Tibial nerve (tissue), 4 donors: ENCODE measurements around the gene ATAD3B. TPM values are rescaled to one million over a fixed set of nuclear protein-coding genes. Genes with fewer than 3 reads are reported as not detected.
"Not testable (repeated sequence)": the region's sequence is repeated elsewhere in the genome, so short reads cannot be mapped to it uniquely, and the experiment has no call there.

ENCODE experiments used
- DNase-seq, 2 donors: peaks; one replicate each; pipeline ENCODE4 v3.0.0-alpha.2; 2019; ENCODE audit warnings: low spot score in 2 of 2
- H3K27ac ChIP-seq, 4 donors: fragments of 200-600 bp; sonication (generic) in 3 of 4; one replicate each; pipeline ENCODE4 v1.5.1; 2017 to 2019; ENCODE audit warnings: mild to moderate bottlenecking in 1 of 4
- H3K27me3 ChIP-seq, 2 donors: fragments of 200-600 bp; sonication (generic) in 1 of 2; one replicate each; pipeline versions ENCODE4 v1.5.1 to v1.6.0; 2017 to 2019
- H3K36me3 ChIP-seq, 3 donors: fragments of 200-600 bp; sonication (generic); one replicate each; pipeline ENCODE4 v1.5.1; 2018 to 2019
- H3K4me1 ChIP-seq, 4 donors: fragments of 200-600 bp; sonication (generic) in 3 of 4; one replicate each; pipeline ENCODE4 v1.5.1; 2017 to 2019
- H3K4me3 ChIP-seq, 4 donors: fragments of 200-600 bp; sonication (generic) in 3 of 4; one replicate each; pipeline ENCODE4 v1.5.1; 2017 to 2019; ENCODE audit warnings: mild to moderate bottlenecking in 1 of 4, moderate library complexity in 1 of 4
- H3K9me3 ChIP-seq, 4 donors: fragments of 200-600 bp; sonication (generic) in 3 of 4; one replicate each; pipeline ENCODE4 v1.5.1; 2017 to 2019
- EP300 ChIP-seq, 2 donors: sonication (generic); formaldehyde crosslinking; IDR thresholded peaks; one replicate each; pipeline ENCODE4 v1.6.1; 2017; ENCODE audit warnings: antibody characterized with exemption in 2 of 2, mild to moderate bottlenecking in 1 of 2
- POLR2A ChIP-seq, 2 donors: fragments of 450-650 bp; IDR thresholded peaks; one replicate each; pipeline ENCODE4 v1.6.1; 2017; ENCODE audit warnings: antibody characterized with exemption in 2 of 2, mild to moderate bottlenecking in 2 of 2, moderate library complexity in 2 of 2
- WGBS, 2 donors: methylation state at CpG; one replicate each; pipeline ENCODE4 v1.1.5; 2018; 5-methylcytosine and 5-hydroxymethylcytosine counted together
- total RNA-seq, 4 donors: library from RNA; depleted of rRNA; stranded (reverse); fragments of >200 nt; gene quantifications; one replicate each; pipeline ENCODE4 v1.1.0, GENCODE V29; 2016
- TF ChIP-seq, protein P1 (sequence below), 5 experiments: fragments of 200-600 bp in 3 of 5; fragments of 450-650 bp in 2 of 5; sonication (generic) in 3 of 5; IDR thresholded peaks; one replicate each; pipeline ENCODE4 v1.5.1; 2016 to 2019; ENCODE audit warnings: antibody characterized with exemption in 5 of 5, mild to moderate bottlenecking in 3 of 5, moderate library complexity in 2 of 5

ATAD3B gene
- total RNA-seq, 4 donors from 2014 or later, result 18.4 to 48.9 (median 22.5) TPM

DNA sequence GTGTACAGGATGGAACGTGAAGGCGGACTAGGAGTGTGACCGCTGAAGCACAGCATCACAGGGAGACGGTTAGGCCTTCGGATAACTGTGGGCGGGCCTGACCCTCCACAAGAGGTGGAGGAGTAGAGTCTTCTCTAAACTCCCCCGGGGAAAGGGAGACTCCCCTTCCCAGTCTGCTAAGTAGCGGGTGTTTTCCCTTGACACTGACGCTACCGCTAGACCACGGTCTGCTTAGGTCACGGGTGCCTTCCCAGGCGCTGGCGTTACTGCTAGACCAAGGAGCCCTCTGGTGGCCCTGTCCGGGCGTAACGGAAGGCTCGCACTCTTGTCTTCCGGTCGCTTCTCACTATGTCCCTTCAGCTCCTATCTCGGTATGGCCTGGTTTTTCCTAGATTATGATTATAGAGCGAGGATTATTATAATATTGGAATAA is 33.8 kb downstream of the ATAD3B start:
- peak overlapping the region; percentile 13 to 79 (median 73) for H3K27ac ChIP-seq

DNA sequence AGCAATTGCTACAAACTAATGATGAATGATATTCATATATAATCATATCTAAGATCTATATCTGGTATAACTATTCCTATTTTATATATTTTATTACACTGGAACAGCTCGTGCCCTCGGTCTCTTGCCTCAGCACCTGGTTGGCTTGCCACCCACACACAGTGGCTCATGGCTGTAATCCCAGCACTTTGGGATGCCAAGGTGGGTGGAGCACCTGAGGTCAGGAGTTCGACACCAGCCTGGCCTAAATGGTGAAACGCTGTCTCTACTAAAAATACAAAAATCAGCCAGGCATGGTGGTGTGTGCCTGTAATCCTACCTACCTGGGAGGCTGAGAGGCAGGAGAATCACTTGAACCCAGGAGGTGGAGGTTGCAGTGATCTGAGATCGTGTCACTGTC is 34.2 kb downstream of the ATAD3B start:
- not testable (repeated sequence) for H3K9me3 ChIP-seq, H3K4me3 ChIP-seq, H3K27me3 ChIP-seq, H3K36me3 ChIP-seq, DNase-seq
- Histone ChIP-seq H3K4me1 (peaks cover 0 to 21% (median under 1%) of the 10 kb centered on the region in 4 donors), H3K27ac (peak overlapping the region in 3 of 4 donors; percentile 72 to 79 (median 74))
- WGBS, 2 donors, result 84 to 88% methylated on average over 5 of the region's 5 CpGs

More for the DNA sequence above, 33.8 kb downstream of the ATAD3B start:
- H3K27me3 ChIP-seq, H3K36me3 ChIP-seq, H3K9me3 ChIP-seq: not testable (repeated sequence)
- DNase-seq, result peak; percentile 23 to 30
- WGBS, 2 donors, result 13 to 16% methylated on average over 10 to 11 of the region's 22 CpGs
- Histone ChIP-seq H3K4me1 (peaks cover 0 to 16% (median 0%) of the 10 kb centered on the region in 4 donors), H3K4me3 (peak overlapping the region in 2 of 4 donors; percentile 19 to 21)
- TF ChIP-seq, protein P1, sequence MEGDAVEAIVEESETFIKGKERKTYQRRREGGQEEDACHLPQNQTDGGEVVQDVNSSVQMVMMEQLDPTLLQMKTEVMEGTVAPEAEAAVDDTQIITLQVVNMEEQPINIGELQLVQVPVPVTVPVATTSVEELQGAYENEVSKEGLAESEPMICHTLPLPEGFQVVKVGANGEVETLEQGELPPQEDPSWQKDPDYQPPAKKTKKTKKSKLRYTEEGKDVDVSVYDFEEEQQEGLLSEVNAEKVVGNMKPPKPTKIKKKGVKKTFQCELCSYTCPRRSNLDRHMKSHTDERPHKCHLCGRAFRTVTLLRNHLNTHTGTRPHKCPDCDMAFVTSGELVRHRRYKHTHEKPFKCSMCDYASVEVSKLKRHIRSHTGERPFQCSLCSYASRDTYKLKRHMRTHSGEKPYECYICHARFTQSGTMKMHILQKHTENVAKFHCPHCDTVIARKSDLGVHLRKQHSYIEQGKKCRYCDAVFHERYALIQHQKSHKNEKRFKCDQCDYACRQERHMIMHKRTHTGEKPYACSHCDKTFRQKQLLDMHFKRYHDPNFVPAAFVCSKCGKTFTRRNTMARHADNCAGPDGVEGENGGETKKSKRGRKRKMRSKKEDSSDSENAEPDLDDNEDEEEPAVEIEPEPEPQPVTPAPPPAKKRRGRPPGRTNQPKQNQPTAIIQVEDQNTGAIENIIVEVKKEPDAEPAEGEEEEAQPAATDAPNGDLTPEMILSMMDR (IDR thresholded peaks at IDR 0.05), result peak in 3 of 5 experiments; percentile 20 to 36 (median 30)

DNA sequence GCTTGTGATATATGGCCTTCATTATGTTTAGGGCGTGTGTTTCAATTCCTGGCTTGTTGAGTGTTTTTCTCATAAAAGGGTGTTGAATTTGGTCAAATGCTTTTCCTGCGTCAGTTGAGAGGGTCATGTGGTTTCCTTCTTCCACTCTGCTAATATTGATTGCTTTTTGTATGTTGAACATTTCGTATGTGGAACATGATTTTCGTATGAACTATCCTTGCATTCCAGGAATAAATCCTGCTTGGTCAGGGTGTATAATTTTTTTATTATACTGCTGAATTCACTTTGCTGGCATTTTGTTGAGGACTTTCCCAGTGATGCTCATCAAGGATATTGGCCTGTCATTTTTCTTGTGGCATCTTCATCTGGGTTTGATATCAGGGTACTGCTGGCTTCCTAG is 35.7 kb downstream of the ATAD3B start:
- WGBS, 2 donors, result 88 to 95% methylated on average over 4 of the region's 4 CpGs
- no peak for DNase-seq
- H3K36me3 ChIP-seq, result no peaks in the 10 kb centered on the region
- H3K27me3 ChIP-seq, result no peaks in the 10 kb centered on the region
- TF ChIP-seq, protein P1 (IDR thresholded peaks at IDR 0.05), result no peak
- TF ChIP-seq EP300 (IDR thresholded peaks at IDR 0.05), result no peak
- no peak for TF ChIP-seq POLR2A (IDR thresholded peaks at IDR 0.05)
- H3K4me1 ChIP-seq, result peaks cover 0 to 27% (median 3%) of the 10 kb centered on the region in 4 donors
- no peaks in the 10 kb centered on the region for H3K9me3 ChIP-seq
- H3K27ac ChIP-seq, result no peak overlapping the region
- no peak overlapping the region for H3K4me3 ChIP-seq

DNA sequence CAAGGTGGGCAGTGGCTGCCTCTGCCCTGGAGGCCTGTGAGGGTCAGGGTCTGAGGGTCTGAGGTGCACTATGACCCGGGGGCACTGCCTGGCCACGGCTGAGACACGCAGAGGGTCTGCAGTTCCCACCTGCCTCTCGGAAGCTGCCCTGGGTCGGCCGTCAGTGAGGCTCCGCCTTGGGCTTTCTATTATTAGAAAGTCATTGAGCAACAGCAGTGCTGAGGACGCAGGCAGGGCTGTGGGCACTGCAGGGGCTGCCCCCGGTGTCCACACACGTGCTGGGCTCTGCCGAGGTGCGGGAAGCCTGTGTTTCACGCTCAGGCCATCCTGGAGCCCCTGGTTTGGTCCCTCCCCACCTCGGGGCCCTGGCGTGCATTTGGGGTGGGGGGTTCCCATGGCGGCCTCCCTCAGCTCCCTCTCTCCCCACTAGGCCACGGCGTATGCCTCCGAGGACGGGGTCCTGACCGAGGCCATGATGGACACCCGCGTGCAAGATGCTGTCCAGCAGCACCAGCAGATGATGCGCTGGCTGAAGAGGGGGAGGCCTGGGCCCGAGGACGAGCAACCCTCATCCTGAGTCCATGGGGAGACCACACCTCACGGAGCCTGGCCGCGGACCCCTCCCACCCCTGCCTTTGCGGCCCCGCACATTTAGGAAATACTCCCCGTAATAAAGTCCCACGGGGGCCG is 37.4 kb downstream of the ATAD3B start:
- H3K36me3 ChIP-seq, H3K27me3 ChIP-seq, H3K9me3 ChIP-seq, H3K27ac ChIP-seq, H3K4me3 ChIP-seq, DNase-seq: not testable (repeated sequence)
- H3K4me1 ChIP-seq, result peaks cover 0 to 36% (median 3%) of the 10 kb centered on the region in 4 donors
- 65 to 76% methylated on average over 5 to 20 of the region's 34 CpGs for WGBS, 2 donors

DNA sequence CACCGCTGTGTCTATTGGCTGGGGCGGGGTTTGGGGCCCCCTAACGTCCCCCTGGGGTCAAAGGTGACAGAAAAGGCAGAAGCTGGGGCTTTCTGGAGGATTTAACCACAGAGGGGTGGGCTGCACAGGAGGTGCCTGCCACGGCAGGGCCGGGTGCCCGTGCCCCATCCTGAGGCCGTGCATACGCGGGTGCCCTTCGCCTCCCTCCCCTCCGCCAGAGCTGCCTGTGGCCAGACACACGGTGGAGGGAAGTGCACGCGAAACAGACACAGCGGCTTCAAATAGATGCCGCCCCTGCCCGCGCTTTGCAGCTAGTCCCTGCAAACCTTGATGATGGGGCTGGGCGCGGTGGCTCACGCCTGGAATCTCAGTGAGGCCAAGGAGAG is 37.9 kb downstream of the ATAD3B start:
- H3K4me3 ChIP-seq, DNase-seq, H3K9me3 ChIP-seq, H3K27ac ChIP-seq, H3K36me3 ChIP-seq, H3K27me3 ChIP-seq: not testable (repeated sequence)
- WGBS, 2 donors, result 76 to 80% methylated on average over 16 to 18 of the region's 21 CpGs
- peaks cover 0 to 38% (median 3%) of the 10 kb centered on the region in 4 donors for H3K4me1 ChIP-seq

DNA sequence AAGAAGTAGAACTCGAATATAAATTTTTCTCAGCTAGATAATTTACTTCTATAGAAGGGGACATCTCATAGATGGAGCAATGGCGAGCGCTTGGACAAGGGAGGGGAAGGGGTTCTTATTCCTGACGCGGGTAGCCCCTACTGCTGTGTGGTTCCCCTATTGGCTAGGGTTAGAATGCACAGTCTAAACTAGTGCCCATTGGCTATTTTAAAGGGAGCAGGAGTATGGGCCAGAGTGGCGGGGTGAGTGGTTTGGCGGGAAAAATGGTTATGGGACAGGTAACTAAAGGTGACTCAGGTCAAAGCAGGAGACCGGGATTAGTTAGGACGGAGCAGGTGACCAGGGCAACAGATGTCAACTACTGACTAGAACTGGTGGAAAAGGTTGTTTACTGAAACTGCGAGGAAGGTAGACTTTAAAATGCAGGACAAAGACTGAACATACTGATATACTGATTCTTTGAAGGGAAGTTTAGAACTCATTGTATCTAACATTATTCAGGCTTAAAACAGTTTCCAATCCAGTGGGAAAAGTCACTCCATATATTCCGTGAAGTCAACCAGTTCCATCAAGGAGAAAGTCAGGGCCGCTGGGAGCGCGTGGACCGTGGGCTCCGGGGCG is 39.5 kb downstream of the ATAD3B start:
- TF ChIP-seq, protein P1 (IDR thresholded peaks at IDR 0.05), result no peak
- TF ChIP-seq POLR2A (IDR thresholded peaks at IDR 0.05), result no peak
- no peak for TF ChIP-seq EP300 (IDR thresholded peaks at IDR 0.05)
- Histone ChIP-seq H3K4me3 (peak overlapping the region; percentile 68 to 98 (median 90)), H3K9me3 (no peaks in the 10 kb centered on the region), H3K36me3 (peaks cover 0 to under 1% (median 0%) of the 10 kb centered on the region in 3 donors), H3K27ac (peak overlapping the region; percentile 92 to 97 (median 94)), H3K27me3 (no peaks in the 10 kb centered on the region), H3K4me1 (peaks cover 0 to 25% (median 3%) of the 10 kb centered on the region in 4 donors)
- no peak for DNase-seq
- WGBS, 2 donors, result 17 to 23% methylated on average over 11 to 17 of the region's 17 CpGs
